B cell (primary cell): Measurements from ENCODE around the gene BEAN1. TPM values are rescaled to one million over a fixed set of nuclear protein-coding genes. Genes with fewer than 3 reads are reported as not detected.

ENCODE experiments used
- ATAC-seq: fragments of 200-7000 bp; cut with Tn5 transposase; one replicate; pipeline ENCODE4 v1.10.0; 2021; ENCODE audit warnings: low read depth, mild to moderate bottlenecking, moderate number of reproducible peaks, moderate library complexity
- CTCF ChIA-PET: fragments of 350-600 bp; sonication (Branson Sonifier 250); formaldehyde crosslinking; loops from one replicate; lab custom pipeline; 2021; ENCODE audit warnings: antibody characterized with exemption, inconsistent platforms; lab: Charles Lee
- POLR2A ChIA-PET: fragments of 350-600 bp; sonication (Branson Sonifier 250); formaldehyde crosslinking; loops from one replicate; lab custom pipeline; 2021; ENCODE audit warnings: antibody characterized with exemption; lab: Charles Lee
- DNase-seq: peaks from one replicate; pipeline ENCODE4 v3.0.0; 2013
- H2AFZ ChIP-seq: 2 replicates; pipeline ENCODE4 v1.6.1; 2012; ENCODE audit warnings: mild to moderate bottlenecking, low read depth, low read length; ENCODE audit not compliant: insufficient read depth, poor library complexity, severe bottlenecking
- H3K27ac ChIP-seq, 2 donors: 1 replicate in 1 of 2; 2 replicates in 1 of 2; pipeline ENCODE4 v1.5.1; 2012 to 2013; ENCODE audit warnings: low read length in 2 of 2, mild to moderate bottlenecking in 2 of 2, moderate library complexity in 1 of 2
- H3K27me3 ChIP-seq, 4 experiments: fragments of 200-600 bp in 1 of 4; sonication (generic) in 1 of 4; replicated peaks in 1 of 4; 1 replicate in 2 of 4; 2 replicates in 2 of 4; pipeline versions ENCODE4 v1.6.1 to v1.7.0; 2013 to 2016; ENCODE audit warnings: low read length in 3 of 4, mild to moderate bottlenecking in 2 of 4, mixed read lengths in 1 of 4, moderate library complexity in 1 of 4; ENCODE audit not compliant: insufficient read depth in 4 of 4, control insufficient read depth in 3 of 4; ENCODE audit errors: control extremely low read depth in 1 of 4
- H3K36me3 ChIP-seq, 2 experiments: replicated peaks in 1 of 2; 1 replicate in 1 of 2; 2 replicates in 1 of 2; pipeline versions ENCODE4 v1.6.1 to v1.7.1; 2013; ENCODE audit warnings: low read length in 1 of 2; ENCODE audit not compliant: insufficient read depth in 2 of 2, control insufficient read depth in 1 of 2; ENCODE audit errors: control extremely low read depth in 1 of 2, extremely low read depth in 1 of 2
- H3K4me1 ChIP-seq, 2 donors: fragments of 200-600 bp in 1 of 2; sonication (generic) in 1 of 2; 1 replicate in 1 of 2; 2 replicates in 1 of 2; pipeline versions ENCODE4 v1.5.1 to v1.6.1; 2013 to 2017; ENCODE audit warnings: low read length in 2 of 2; ENCODE audit not compliant: control insufficient read depth in 2 of 2, insufficient read depth in 2 of 2
- H3K4me2 ChIP-seq: replicated peaks from 2 replicates; pipeline ENCODE3; 2012; ENCODE audit warnings: mild to moderate bottlenecking, low read depth, low read length; ENCODE audit not compliant: poor library complexity, severe bottlenecking
- H3K4me3 ChIP-seq, 5 experiments: fragments of 200-600 bp in 1 of 5; sonication (generic) in 1 of 5; 1 replicate in 3 of 5; 2 replicates in 2 of 5; pipeline versions ENCODE4 v1.5.1 to v1.7.0; 2011 to 2016; ENCODE audit warnings: low read length in 4 of 5, mild to moderate bottlenecking in 4 of 5, low read depth in 2 of 5, control low read depth in 1 of 5, moderate library complexity in 1 of 5; ENCODE audit not compliant: insufficient read depth in 1 of 5; ENCODE audit errors: control extremely low read depth in 1 of 5, extremely low read depth in 1 of 5
- H3K79me2 ChIP-seq: fragments of 200-600 bp; sonication (generic); one replicate; pipeline ENCODE4 v1.6.0; 2016; ENCODE audit warnings: low read length; ENCODE audit not compliant: control insufficient read depth, insufficient read depth
- H3K9ac ChIP-seq: fragments of 200-600 bp; sonication (generic); 2 replicates; pipeline ENCODE4 v1.6.1; 2017; ENCODE audit warnings: mild to moderate bottlenecking, low read length, moderate library complexity
- H3K9me3 ChIP-seq, 3 donors: one replicate each; pipeline versions ENCODE4 v1.6.1 to v1.7.1; 2013; ENCODE audit warnings: low read length in 2 of 3; ENCODE audit not compliant: control insufficient read depth in 2 of 3, insufficient read depth in 1 of 3; ENCODE audit errors: control extremely low read depth in 1 of 3
- H4K20me1 ChIP-seq: 2 replicates; pipeline ENCODE4 v1.6.0; 2012; ENCODE audit warnings: mild to moderate bottlenecking, low read length; ENCODE audit not compliant: insufficient read depth, control insufficient read depth, poor library complexity, severe bottlenecking
- H3K27ac Mint-ChIP-seq: one replicate; pipeline ENCODE4 v1.8.0; 2021; ENCODE audit warnings: mixed read lengths
- H3K27me3 Mint-ChIP-seq: one replicate; pipeline ENCODE4 v1.8.0; 2021; ENCODE audit warnings: mixed read lengths
- H3K4me1 Mint-ChIP-seq: one replicate; pipeline ENCODE4 v1.8.0; 2021; ENCODE audit warnings: mixed read lengths
- H3K4me3 Mint-ChIP-seq: one replicate; pipeline ENCODE4 v1.8.0; 2021; ENCODE audit warnings: mixed read lengths
- H3K9me3 Mint-ChIP-seq: one replicate; pipeline ENCODE4 v1.8.0; 2022; ENCODE audit warnings: mixed read lengths; ENCODE audit not compliant: insufficient read depth
- EZH2 ChIP-seq: IDR thresholded peaks from 2 replicates; pipeline ENCODE4 v1.6.1; 2012; ENCODE audit warnings: borderline replicate concordance, low read depth, mild to moderate bottlenecking, moderate library complexity, low read length; ENCODE audit not compliant: insufficient read depth, poor library complexity, severe bottlenecking
- WGBS: methylation state at CpG from one replicate; pipeline ENCODE4 v1.1.5; 2013; ENCODE audit warnings: missing lambda C conversion rate; ENCODE audit not compliant: insufficient coverage; 5-methylcytosine and 5-hydroxymethylcytosine counted together
- intact Hi-C: fragments of 100-400 bp; cut with micrococcal nuclease; formaldehyde crosslinking; loops from one replicate; pipeline ENCODE4 v1.10.0; 2022
- polyA plus RNA-seq: library from polyadenylated mRNA; depleted of rRNA; stranded (reverse); fragments of >200 nt; gene quantifications from 2 replicates; pipeline ENCODE4 v1.2.3, GENCODE V29; 2012
- total RNA-seq, 2 donors: library from RNA; stranded (reverse); fragments of 120-200 nt in 1 of 2; gene quantifications; 1 replicate in 1 of 2; 2 replicates in 1 of 2; pipeline versions ENCODE4 v1.2.3 to v1.2.4, GENCODE V29; 2013 to 2022
- TF ChIP-seq, protein P1 (sequence below): fragments of 200-600 bp; IDR thresholded peaks from one replicate; pipeline ENCODE4 v1.8.0; 2022; ENCODE audit warnings: antibody characterized with exemption, mild to moderate bottlenecking

Gene BEAN1
- total and polyA plus RNA-seq, 2 donors (not counting 1 experiment from before 2014, with no cell fraction given): not detected

DNA sequence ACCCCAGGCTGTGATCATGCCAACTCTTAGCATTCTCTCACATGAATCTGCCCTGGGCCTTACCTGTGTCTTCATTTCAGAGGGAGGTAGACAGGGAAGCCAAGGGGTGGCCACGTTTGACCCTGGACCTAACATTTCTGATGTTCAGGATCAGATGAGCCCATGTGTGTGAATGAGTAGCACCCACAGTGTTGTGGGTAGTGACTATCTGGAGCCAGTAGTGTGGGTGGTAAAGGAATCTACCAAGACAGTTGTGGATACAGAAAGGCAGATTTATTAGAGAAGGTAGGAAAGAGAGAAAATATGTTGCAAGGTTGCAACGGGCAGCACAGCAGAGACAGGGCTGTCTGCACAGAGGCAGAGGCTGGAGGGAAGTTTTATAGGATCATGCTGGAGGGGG is 62.3 kb downstream of the BEAN1 start:
- Mint-ChIP-seq H3K27ac (no peak overlapping the region), H3K4me1 (peaks cover 4% of the 10 kb centered on the region), H3K27me3 (peaks cover 1% of the 10 kb centered on the region), H3K4me3 (no peak overlapping the region), H3K9me3 (no peaks in the 10 kb centered on the region)
- 87% methylated on average over 2 of the region's 2 CpGs for WGBS
- peaks cover 0 to 3% (median 0%) of the 10 kb centered on the region in 3 donors for H3K9me3 ChIP-seq
- H3K79me2 ChIP-seq: no peaks in the 10 kb centered on the region
- ATAC-seq: no peak
- intact Hi-C loops: no loop called here
- no peak overlapping the region for H3K4me2 ChIP-seq
- H4K20me1 ChIP-seq: no peaks in the 10 kb centered on the region
- ChIA-PET POLR2A (no interaction called here), CTCF (no interaction called here)
- H3K27ac ChIP-seq: no peak overlapping the region
- no peak overlapping the region for H3K4me3 ChIP-seq
- no peak for DNase-seq
- no peak for TF ChIP-seq EZH2
- TF ChIP-seq, protein P1, sequence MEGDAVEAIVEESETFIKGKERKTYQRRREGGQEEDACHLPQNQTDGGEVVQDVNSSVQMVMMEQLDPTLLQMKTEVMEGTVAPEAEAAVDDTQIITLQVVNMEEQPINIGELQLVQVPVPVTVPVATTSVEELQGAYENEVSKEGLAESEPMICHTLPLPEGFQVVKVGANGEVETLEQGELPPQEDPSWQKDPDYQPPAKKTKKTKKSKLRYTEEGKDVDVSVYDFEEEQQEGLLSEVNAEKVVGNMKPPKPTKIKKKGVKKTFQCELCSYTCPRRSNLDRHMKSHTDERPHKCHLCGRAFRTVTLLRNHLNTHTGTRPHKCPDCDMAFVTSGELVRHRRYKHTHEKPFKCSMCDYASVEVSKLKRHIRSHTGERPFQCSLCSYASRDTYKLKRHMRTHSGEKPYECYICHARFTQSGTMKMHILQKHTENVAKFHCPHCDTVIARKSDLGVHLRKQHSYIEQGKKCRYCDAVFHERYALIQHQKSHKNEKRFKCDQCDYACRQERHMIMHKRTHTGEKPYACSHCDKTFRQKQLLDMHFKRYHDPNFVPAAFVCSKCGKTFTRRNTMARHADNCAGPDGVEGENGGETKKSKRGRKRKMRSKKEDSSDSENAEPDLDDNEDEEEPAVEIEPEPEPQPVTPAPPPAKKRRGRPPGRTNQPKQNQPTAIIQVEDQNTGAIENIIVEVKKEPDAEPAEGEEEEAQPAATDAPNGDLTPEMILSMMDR: no peak
- no peak overlapping the region for H3K9ac ChIP-seq
- no peak overlapping the region for H2AFZ ChIP-seq
- H3K4me1 ChIP-seq: peaks cover 0 to 4% of the 10 kb centered on the region in 2 donors
- no peaks in the 10 kb centered on the region for H3K36me3 ChIP-seq
- peaks cover 0 to 26% (median under 1%) of the 10 kb centered on the region in 4 experiments for H3K27me3 ChIP-seq

DNA sequence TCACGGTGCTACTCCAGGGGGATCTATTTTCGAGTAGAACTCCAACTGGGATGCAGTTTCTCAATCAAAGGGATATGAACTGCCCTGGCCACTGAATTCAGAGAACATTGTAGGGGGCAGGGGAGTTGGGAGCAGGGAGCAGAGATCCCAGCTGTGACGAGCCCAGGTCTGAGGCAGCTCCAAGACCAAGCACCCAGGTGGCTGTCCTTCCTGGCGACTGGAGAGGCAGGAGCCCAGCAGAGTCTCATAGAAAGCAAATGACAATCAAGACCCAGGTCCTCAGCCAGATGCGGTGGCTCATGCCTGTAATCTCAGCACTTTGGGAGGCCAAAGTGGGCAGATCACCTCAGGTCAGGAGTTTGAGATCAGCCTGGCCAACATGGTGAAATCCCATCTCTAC is 62.7 kb downstream of the BEAN1 start:
- POLR2A ChIA-PET: no interaction called here
- Mint-ChIP-seq H3K9me3 (no peaks in the 10 kb centered on the region), H3K27me3 (peaks cover 5% of the 10 kb centered on the region), H3K4me1 (peaks cover 4% of the 10 kb centered on the region), H3K4me3 (no peak overlapping the region), H3K27ac (no peak overlapping the region)
- no peak overlapping the region for H3K27ac ChIP-seq
- no peak for TF ChIP-seq EZH2
- TF ChIP-seq, protein P1: no peak
- no peak overlapping the region for H3K4me3 ChIP-seq
- DNase-seq (no peak), ATAC-seq (no peak)
- peaks cover 0 to 26% (median under 1%) of the 10 kb centered on the region in 4 experiments for H3K27me3 ChIP-seq
- no peaks in the 10 kb centered on the region for H3K36me3 ChIP-seq
- H3K9ac ChIP-seq: no peak overlapping the region
- no peaks in the 10 kb centered on the region for H4K20me1 ChIP-seq
- H3K4me1 ChIP-seq: peaks cover 0 to 4% of the 10 kb centered on the region in 2 donors
- H2AFZ ChIP-seq: no peak overlapping the region
- no peaks in the 10 kb centered on the region for H3K79me2 ChIP-seq
- no peak overlapping the region for H3K4me2 ChIP-seq
- intact Hi-C loops: no loop called here
- peaks cover 0 to 3% (median 0%) of the 10 kb centered on the region in 3 donors for H3K9me3 ChIP-seq
- CTCF ChIA-PET: no interaction called here
- 90% methylated on average over 5 of the region's 5 CpGs for WGBS
